WTC11 (cell line): ENCODE results near the gene PRDM15. TPM values are rescaled to one million over a fixed set of nuclear protein-coding genes. Genes with fewer than 3 reads are reported as not detected.

Source experiments
- ATAC-seq: fragments of 200-7000 bp; cut with Tn5 transposase; 2 replicates; pipeline ENCODE4 v1.10.0; 2021; ENCODE audit warnings: mild to moderate bottlenecking, moderate library complexity
- CTCF ChIA-PET: fragments of 300-600 bp; sonication (Branson Sonifier 250); formaldehyde crosslinking; loops from one replicate; lab custom pipeline; 2021; ENCODE audit warnings: antibody characterized with exemption; lab: Charles Lee
- POLR2A ChIA-PET: fragments of 350-600 bp; sonication (Branson Sonifier 250); formaldehyde crosslinking; loops from one replicate; lab custom pipeline; 2021; ENCODE audit warnings: antibody characterized with exemption; lab: Charles Lee
- DNase-seq: peaks from one replicate; pipeline ENCODE4 v3.0.0; 2021; ENCODE audit warnings: low spot score
- H3K27ac Mint-ChIP-seq: 2 replicates; pipeline ENCODE4 v1.8.0; 2021; ENCODE audit warnings: mixed read lengths
- H3K27me3 Mint-ChIP-seq: 2 replicates; pipeline ENCODE4 v1.8.0; 2021; ENCODE audit warnings: low read depth, mild to moderate bottlenecking, moderate library complexity, mixed read lengths
- H3K36me3 Mint-ChIP-seq: 2 replicates; pipeline ENCODE4 v1.8.0; 2021; ENCODE audit warnings: mixed read lengths
- H3K4me1 Mint-ChIP-seq: 2 replicates; pipeline ENCODE4 v1.8.0; 2022; ENCODE audit warnings: mixed read lengths
- H3K4me3 Mint-ChIP-seq: 2 replicates; pipeline ENCODE4 v1.8.0; 2021; ENCODE audit warnings: mild to moderate bottlenecking, moderate library complexity, mixed read lengths
- H3K9me3 Mint-ChIP-seq: 2 replicates; pipeline ENCODE4 v1.8.0; 2021; ENCODE audit warnings: mixed read lengths
- HMGA2 ChIP-seq: fragments of 250-450 bp; sonication (Bioruptor Pico); IDR thresholded peaks from 2 replicates; pipeline ENCODE4 v1.4.0; 2021; ENCODE audit warnings: mild to moderate bottlenecking, moderate library complexity
- JUN ChIP-seq: sonication (generic); formaldehyde crosslinking; IDR thresholded peaks from 2 replicates; pipeline ENCODE4 v1.8.0; 2023; ENCODE audit warnings: mild to moderate bottlenecking, missing genetic modification reagents
- MLX ChIP-seq: sonication (generic); formaldehyde crosslinking; IDR thresholded peaks from 2 replicates; pipeline ENCODE4 v1.8.1; 2023; ENCODE audit warnings: mild to moderate bottlenecking, missing genetic modification reagents, moderate library complexity
- MXD4 ChIP-seq: fragments of 250-450 bp; sonication (Bioruptor Pico); IDR thresholded peaks from 2 replicates; pipeline ENCODE4 v1.8.0; 2021; ENCODE audit warnings: mild to moderate bottlenecking, moderate library complexity, borderline replicate concordance
- MYBL2 ChIP-seq: sonication (generic); formaldehyde crosslinking; IDR thresholded peaks from 2 replicates; pipeline ENCODE4 v1.8.1; 2023; ENCODE audit warnings: mild to moderate bottlenecking, moderate library complexity, missing genetic modification reagents
- NFATC4 ChIP-seq: fragments of 250-450 bp; sonication (Bioruptor Pico); IDR thresholded peaks from 2 replicates; pipeline ENCODE4 v1.9.0; 2021; ENCODE audit warnings: mild to moderate bottlenecking
- OVOL2 ChIP-seq: fragments of 250-450 bp; sonication (Bioruptor Pico); IDR thresholded peaks from 2 replicates; pipeline ENCODE4 v1.9.0; 2021; ENCODE audit warnings: mild to moderate bottlenecking, borderline replicate concordance
- RORB ChIP-seq: fragments of 250-450 bp; sonication (Bioruptor Pico); IDR thresholded peaks from 2 replicates; pipeline ENCODE4 v1.9.0; 2021; ENCODE audit warnings: mild to moderate bottlenecking
- SMAD3 ChIP-seq: sonication (generic); formaldehyde crosslinking; IDR thresholded peaks from 2 replicates; pipeline ENCODE4 v1.8.0; 2022; ENCODE audit warnings: missing genetic modification reagents, mild to moderate bottlenecking, borderline replicate concordance
- SP1 ChIP-seq: sonication (generic); formaldehyde crosslinking; conservative IDR thresholded peaks from 2 replicates; pipeline ENCODE4 v1.8.1; 2022; ENCODE audit warnings: missing genetic modification reagents
- ZNF121 ChIP-seq: sonication (generic); formaldehyde crosslinking; IDR thresholded peaks from 2 replicates; pipeline ENCODE4 v1.8.0; 2023; ENCODE audit warnings: missing genetic modification reagents
- ZNF425 ChIP-seq: fragments of 250-450 bp; sonication (Bioruptor Pico); conservative IDR thresholded peaks from 2 replicates; pipeline ENCODE4 v1.9.0; 2021; ENCODE audit warnings: mild to moderate bottlenecking
- ZNF512 ChIP-seq: sonication (generic); formaldehyde crosslinking; IDR thresholded peaks from 2 replicates; pipeline ENCODE4 v1.8.1; 2022; ENCODE audit warnings: missing genetic modification reagents, borderline replicate concordance
- ZNF671 ChIP-seq: fragments of 250-450 bp; sonication (Bioruptor Pico); IDR thresholded peaks from 2 replicates; pipeline ENCODE4 v1.8.0; 2021; ENCODE audit warnings: mild to moderate bottlenecking
- total RNA-seq: library from RNA; stranded (reverse); gene quantifications from 3 replicates; pipeline ENCODE4 v1.2.3, GENCODE V29; 2021
- TF ChIP-seq, protein P1 (sequence below): sonication (generic); formaldehyde crosslinking; IDR thresholded peaks from 2 replicates; pipeline ENCODE4 v1.8.1; 2023; ENCODE audit warnings: mild to moderate bottlenecking, missing genetic modification reagents, borderline replicate concordance
- TF ChIP-seq, protein P2 (sequence below): sonication (generic); formaldehyde crosslinking; IDR thresholded peaks from 2 replicates; pipeline ENCODE4 v1.8.0; 2023; ENCODE audit warnings: mild to moderate bottlenecking, missing genetic modification reagents
- TF ChIP-seq, protein P3 (sequence below): fragments of 250-450 bp; sonication (Bioruptor Pico); IDR thresholded peaks from 2 replicates; pipeline ENCODE4 v2.1.2; 2022; ENCODE audit warnings: mild to moderate bottlenecking, moderate library complexity

The PRDM15 gene
- total RNA-seq, 1 experiment from 2014 or later, result 12.9 TPM

DNA sequence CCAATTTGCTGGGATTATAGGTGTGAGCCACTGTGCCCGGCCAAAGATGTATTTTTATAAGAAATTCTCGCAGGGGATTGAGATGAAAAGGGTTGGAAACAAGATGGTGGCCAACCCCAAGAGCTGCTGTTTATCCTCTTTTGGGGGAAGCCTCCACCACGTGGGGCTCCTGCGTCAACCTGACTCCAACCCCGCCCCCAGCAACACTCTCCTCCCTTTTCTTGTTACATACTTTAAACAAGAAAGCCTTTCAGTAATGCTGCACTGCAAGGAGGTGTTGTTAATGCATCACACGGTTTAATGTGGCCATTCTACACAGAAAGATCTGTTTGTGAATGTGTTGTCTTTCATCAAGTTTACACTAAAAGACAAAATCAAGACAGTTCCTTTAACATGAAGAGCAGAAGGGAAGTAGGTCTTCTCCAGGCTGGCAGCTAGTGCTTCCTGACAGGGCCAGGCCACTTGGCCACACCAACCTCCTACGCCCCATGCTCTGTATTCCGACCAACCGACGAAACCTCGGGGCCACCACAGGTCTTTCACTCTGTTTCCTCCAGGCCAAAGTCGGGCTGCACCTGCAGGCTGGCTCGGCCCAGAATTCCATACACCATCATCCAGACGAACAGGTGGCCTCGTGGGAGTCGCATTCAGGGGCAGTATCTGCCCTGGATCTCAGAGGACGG lies 48.7 kb upstream of the PRDM15 start:
- DNase-seq (no peak), ATAC-seq (no peak)
- H3K4me3 Mint-ChIP-seq, result no peak overlapping the region
- H3K9me3 Mint-ChIP-seq, result no peaks in the 10 kb centered on the region
- H3K27ac Mint-ChIP-seq, result peak overlapping the region; percentile 30
- CTCF ChIA-PET, result no interaction called here
- H3K36me3 Mint-ChIP-seq, result no peaks in the 10 kb centered on the region
- H3K27me3 Mint-ChIP-seq, result peaks cover 3% of the 10 kb centered on the region; the same call in 1 of the 2 replicates
- peaks cover 48% of the 10 kb centered on the region for H3K4me1 Mint-ChIP-seq
- TF ChIP-seq JUN (no peak), OVOL2 (CRISPR knock-in tag) (no peak), ZNF121 (CRISPR knock-in tag) (no peak), HMGA2 (no peak), SP1 (CRISPR knock-in tag) (no peak), RORB (CRISPR knock-in tag) (no peak)
- TF ChIP-seq, protein P1, sequence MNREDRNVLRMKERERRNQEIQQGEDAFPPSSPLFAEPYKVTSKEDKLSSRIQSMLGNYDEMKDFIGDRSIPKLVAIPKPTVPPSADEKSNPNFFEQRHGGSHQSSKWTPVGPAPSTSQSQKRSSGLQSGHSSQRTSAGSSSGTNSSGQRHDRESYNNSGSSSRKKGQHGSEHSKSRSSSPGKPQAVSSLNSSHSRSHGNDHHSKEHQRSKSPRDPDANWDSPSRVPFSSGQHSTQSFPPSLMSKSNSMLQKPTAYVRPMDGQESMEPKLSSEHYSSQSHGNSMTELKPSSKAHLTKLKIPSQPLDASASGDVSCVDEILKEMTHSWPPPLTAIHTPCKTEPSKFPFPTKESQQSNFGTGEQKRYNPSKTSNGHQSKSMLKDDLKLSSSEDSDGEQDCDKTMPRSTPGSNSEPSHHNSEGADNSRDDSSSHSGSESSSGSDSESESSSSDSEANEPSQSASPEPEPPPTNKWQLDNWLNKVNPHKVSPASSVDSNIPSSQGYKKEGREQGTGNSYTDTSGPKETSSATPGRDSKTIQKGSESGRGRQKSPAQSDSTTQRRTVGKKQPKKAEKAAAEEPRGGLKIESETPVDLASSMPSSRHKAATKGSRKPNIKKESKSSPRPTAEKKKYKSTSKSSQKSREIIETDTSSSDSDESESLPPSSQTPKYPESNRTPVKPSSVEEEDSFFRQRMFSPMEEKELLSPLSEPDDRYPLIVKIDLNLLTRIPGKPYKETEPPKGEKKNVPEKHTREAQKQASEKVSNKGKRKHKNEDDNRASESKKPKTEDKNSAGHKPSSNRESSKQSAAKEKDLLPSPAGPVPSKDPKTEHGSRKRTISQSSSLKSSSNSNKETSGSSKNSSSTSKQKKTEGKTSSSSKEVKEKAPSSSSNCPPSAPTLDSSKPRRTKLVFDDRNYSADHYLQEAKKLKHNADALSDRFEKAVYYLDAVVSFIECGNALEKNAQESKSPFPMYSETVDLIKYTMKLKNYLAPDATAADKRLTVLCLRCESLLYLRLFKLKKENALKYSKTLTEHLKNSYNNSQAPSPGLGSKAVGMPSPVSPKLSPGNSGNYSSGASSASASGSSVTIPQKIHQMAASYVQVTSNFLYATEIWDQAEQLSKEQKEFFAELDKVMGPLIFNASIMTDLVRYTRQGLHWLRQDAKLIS (CRISPR knock-in tag), result no peak
- TF ChIP-seq, all 79 proteins: peak for 0
- POLR2A ChIA-PET, result no interaction called here

DNA sequence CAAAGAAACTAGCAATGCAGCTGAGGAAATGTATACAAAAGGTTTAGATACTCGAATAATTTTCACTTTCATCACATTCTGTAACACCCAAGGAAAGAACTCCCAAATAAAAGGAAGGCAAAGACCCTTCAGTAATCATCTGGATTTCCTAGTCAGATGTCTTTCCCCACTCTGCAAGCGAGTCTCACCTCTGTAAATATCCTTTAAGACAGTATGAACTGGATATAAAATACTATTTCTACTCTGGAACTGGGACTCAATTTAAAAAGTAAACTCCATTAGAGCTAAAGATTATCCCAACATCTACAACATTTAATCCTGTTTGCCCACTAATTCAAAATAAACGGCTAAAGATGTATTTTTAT lies 47.6 kb upstream of the PRDM15 start:
- peak overlapping the region; percentile 87 for H3K27ac Mint-ChIP-seq
- ATAC-seq, result no peak
- no peak for TF ChIP-seq MLX (CRISPR knock-in tag)
- no peak for TF ChIP-seq MXD4 (CRISPR knock-in tag)
- TF ChIP-seq MYBL2 (CRISPR knock-in tag), result no peak
- peak overlapping the region; percentile 27 for H3K4me3 Mint-ChIP-seq
- POLR2A ChIA-PET, result no interaction called here
- no peak for DNase-seq
- H3K4me1 Mint-ChIP-seq, result peaks cover 40% of the 10 kb centered on the region
- H3K9me3 Mint-ChIP-seq, result no peaks in the 10 kb centered on the region
- H3K36me3 Mint-ChIP-seq, result no peaks in the 10 kb centered on the region
- CTCF ChIA-PET, result interaction anchor here (1.5 to 1.8 kb wide), 2 partner anchors 110 to 315 kb away, joined by 4 read pairs; no protein-coding TSS in a partner anchor
- H3K27me3 Mint-ChIP-seq, result no peaks in the 10 kb centered on the region

DNA sequence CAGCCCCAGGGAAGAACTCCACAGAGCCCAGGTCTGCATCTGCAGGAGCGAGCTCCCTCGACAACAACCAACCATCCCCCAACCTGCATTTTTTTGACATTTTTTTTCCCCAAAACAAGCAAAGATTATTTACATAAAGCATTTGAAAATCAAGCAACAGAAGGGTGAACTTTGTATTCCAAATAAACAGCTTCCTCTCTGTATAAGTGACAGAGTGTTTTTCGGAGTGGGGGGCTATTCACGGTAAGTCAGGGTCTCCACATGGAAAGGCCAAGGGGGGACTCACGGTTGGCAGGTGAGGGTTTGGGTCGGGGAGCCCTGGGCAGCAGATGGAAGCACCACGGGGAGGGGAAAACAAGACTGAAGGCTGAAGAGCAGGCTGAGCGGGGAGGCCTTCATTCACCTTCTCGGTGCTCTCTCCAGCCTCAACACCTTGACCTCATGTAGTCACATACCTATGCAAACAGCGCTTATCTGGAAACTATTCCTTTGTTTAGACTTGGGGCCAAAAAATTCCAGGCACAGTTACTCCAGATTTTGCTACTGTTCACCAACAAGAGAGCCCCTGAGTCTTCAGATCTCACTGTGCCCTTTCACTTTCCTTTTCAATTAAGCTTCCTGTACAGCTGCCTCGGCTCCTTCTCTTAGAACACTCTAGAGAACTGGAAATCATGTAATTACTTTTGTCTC lies 47.1 kb upstream of the PRDM15 start:
- CTCF ChIA-PET, result interaction anchor here (1.5 to 1.8 kb wide), 2 partner anchors 110 to 314 kb away, joined by 4 read pairs; no protein-coding TSS in a partner anchor
- peaks cover 39% of the 10 kb centered on the region for H3K4me1 Mint-ChIP-seq
- peak overlapping the region; percentile 87 for H3K27ac Mint-ChIP-seq
- DNase-seq (peak; percentile 30), ATAC-seq (peak; percentile 82)
- POLR2A ChIA-PET, result no interaction called here
- no peaks in the 10 kb centered on the region for H3K9me3 Mint-ChIP-seq
- no peaks in the 10 kb centered on the region for H3K36me3 Mint-ChIP-seq
- no peaks in the 10 kb centered on the region for H3K27me3 Mint-ChIP-seq
- H3K4me3 Mint-ChIP-seq, result peak overlapping the region; percentile 27
- TF ChIP-seq ZNF512 (CRISPR knock-in tag) (no peak), ZNF671 (CRISPR knock-in tag) (no peak), ZNF425 (no peak), NFATC4 (CRISPR knock-in tag) (no peak), SMAD3 (CRISPR knock-in tag) (no peak)
- TF ChIP-seq, protein P2, sequence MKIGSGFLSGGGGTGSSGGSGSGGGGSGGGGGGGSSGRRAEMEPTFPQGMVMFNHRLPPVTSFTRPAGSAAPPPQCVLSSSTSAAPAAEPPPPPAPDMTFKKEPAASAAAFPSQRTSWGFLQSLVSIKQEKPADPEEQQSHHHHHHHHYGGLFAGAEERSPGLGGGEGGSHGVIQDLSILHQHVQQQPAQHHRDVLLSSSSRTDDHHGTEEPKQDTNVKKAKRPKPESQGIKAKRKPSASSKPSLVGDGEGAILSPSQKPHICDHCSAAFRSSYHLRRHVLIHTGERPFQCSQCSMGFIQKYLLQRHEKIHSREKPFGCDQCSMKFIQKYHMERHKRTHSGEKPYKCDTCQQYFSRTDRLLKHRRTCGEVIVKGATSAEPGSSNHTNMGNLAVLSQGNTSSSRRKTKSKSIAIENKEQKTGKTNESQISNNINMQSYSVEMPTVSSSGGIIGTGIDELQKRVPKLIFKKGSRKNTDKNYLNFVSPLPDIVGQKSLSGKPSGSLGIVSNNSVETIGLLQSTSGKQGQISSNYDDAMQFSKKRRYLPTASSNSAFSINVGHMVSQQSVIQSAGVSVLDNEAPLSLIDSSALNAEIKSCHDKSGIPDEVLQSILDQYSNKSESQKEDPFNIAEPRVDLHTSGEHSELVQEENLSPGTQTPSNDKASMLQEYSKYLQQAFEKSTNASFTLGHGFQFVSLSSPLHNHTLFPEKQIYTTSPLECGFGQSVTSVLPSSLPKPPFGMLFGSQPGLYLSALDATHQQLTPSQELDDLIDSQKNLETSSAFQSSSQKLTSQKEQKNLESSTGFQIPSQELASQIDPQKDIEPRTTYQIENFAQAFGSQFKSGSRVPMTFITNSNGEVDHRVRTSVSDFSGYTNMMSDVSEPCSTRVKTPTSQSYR, result no peak
- TF ChIP-seq, protein P3, sequence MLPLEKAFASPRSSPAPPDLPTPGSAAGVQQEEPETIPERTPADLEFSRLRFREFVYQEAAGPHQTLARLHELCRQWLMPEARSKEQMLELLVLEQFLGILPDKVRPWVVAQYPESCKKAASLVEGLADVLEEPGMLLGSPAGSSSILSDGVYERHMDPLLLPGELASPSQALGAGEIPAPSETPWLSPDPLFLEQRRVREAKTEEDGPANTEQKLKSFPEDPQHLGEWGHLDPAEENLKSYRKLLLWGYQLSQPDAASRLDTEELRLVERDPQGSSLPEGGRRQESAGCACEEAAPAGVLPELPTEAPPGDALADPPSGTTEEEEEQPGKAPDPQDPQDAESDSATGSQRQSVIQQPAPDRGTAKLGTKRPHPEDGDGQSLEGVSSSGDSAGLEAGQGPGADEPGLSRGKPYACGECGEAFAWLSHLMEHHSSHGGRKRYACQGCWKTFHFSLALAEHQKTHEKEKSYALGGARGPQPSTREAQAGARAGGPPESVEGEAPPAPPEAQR (CRISPR knock-in tag), result no peak
